ENCODE results near the gene PRPF19.

DNA sequence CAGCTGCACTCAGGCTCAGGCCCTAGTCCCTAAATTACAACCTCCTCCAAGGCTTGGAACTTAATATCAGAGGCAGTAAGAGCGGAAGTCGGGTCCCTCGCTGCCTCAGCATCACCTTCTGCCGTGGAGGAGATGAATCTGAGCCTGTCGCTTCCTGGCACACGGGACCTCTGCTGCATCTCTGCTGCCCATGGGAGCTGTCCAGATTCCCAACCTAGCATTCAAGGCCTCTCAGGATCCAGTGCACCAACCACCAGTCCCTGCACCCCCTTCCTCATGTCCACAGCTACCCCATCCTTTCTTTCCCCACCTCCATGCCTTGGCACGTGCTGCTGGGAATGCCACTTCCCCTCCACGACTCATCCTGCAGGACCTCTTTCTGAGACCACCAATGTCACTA lies 48.1 kb downstream of the PRPF19 start:
- TF ChIP-seq CTCF (conservative IDR thresholded peaks at IDR 0.05) (no peak), EZH2 (IDR thresholded peaks at IDR 0.05; ENCODE audit: low read depth) (no peak)

Data from PC-9 (cell line).